ENCODE results near the gene RDH5. TPM values are rescaled to one million over a fixed set of nuclear protein-coding genes. Genes with fewer than 3 reads are reported as not detected.

Gene RDH5
- total and polyA plus RNA-seq, 2 donors: 1.8 to 7.6 TPM

GRCh38 chr12:55723516-55724225, 3.5 kb downstream of the RDH5 start:
- DNase-seq (ENCODE audit: low read depth in 6 of 9, low spot score in 9 of 9): no peak
- Histone ChIP-seq H3K4me3 (ENCODE audit: low read length in 2 of 2) (no peak overlapping the region), H3K9me3 (ENCODE audit: control insufficient read depth in 2 of 2, insufficient read depth in 1 of 2, low read length in 1 of 2) (peaks cover 0 to 6% of the 10 kb centered on the region in 2 donors), H3K4me1 (ENCODE audit: control insufficient read depth in 2 of 2, insufficient read depth in 2 of 2, low read length in 2 of 2) (peaks cover 4 to 37% of the 10 kb centered on the region in 2 donors), H3K27ac (ENCODE audit: low read depth in 1 of 2, low read length in 1 of 2) (no peak overlapping the region), H3K27me3 (ENCODE audit: control insufficient read depth in 2 of 2, insufficient read depth in 1 of 2, low read length in 1 of 2) (peaks cover 0 to 11% of the 10 kb centered on the region in 2 donors), H3K36me3 (ENCODE audit: control insufficient read depth in 2 of 2, insufficient read depth in 2 of 2, low read length in 1 of 2) (peaks cover 33 to 38% of the 10 kb centered on the region in 2 donors)
- WGBS: 95% methylated on average over 10 of the region's 10 CpGs

GRCh38 chr12:55724226-55724939, 4.2 kb downstream of the RDH5 start:
- H3K36me3 ChIP-seq (ENCODE audit: control insufficient read depth in 2 of 2, insufficient read depth in 2 of 2, low read length in 1 of 2): peaks cover 27 to 32% of the 10 kb centered on the region in 2 donors
- no peak overlapping the region for H3K27ac ChIP-seq (ENCODE audit: low read depth in 1 of 2, low read length in 1 of 2)
- H3K4me1 ChIP-seq (ENCODE audit: control insufficient read depth in 2 of 2, insufficient read depth in 2 of 2, low read length in 2 of 2): peaks cover 4 to 39% of the 10 kb centered on the region in 2 donors
- H3K4me3 ChIP-seq (ENCODE audit: low read length in 2 of 2): no peak overlapping the region
- WGBS: 70% methylated on average over 11 of the region's 11 CpGs
- H3K9me3 ChIP-seq (ENCODE audit: control insufficient read depth in 2 of 2, insufficient read depth in 1 of 2, low read length in 1 of 2): peaks cover 0 to 6% of the 10 kb centered on the region in 2 donors
- peak in 2 of 9 donors; percentile 60 to 72 for DNase-seq (ENCODE audit: low read depth in 6 of 9, low spot score in 9 of 9)
- H3K27me3 ChIP-seq (ENCODE audit: control insufficient read depth in 2 of 2, insufficient read depth in 1 of 2, low read length in 1 of 2): peaks cover 0 to 12% of the 10 kb centered on the region in 2 donors

GRCh38 chr12:55724940-55725309, 4.7 kb downstream of the RDH5 start:
- no peak overlapping the region for H3K27ac ChIP-seq (ENCODE audit: low read depth in 1 of 2, low read length in 1 of 2)
- H3K4me1 ChIP-seq (ENCODE audit: control insufficient read depth in 2 of 2, insufficient read depth in 2 of 2, low read length in 2 of 2): peaks cover 4 to 39% of the 10 kb centered on the region in 2 donors
- 92% methylated on average over 3 of the region's 3 CpGs for WGBS
- no peak overlapping the region for H3K4me3 ChIP-seq (ENCODE audit: low read length in 2 of 2)
- H3K36me3 ChIP-seq (ENCODE audit: control insufficient read depth in 2 of 2, insufficient read depth in 2 of 2, low read length in 1 of 2): peaks cover 26 to 27% of the 10 kb centered on the region in 2 donors
- no peak for DNase-seq (ENCODE audit: low read depth in 6 of 9, low spot score in 9 of 9)
- peaks cover 0 to 6% of the 10 kb centered on the region in 2 donors for H3K9me3 ChIP-seq (ENCODE audit: control insufficient read depth in 2 of 2, insufficient read depth in 1 of 2, low read length in 1 of 2)
- peaks cover 0 to 12% of the 10 kb centered on the region in 2 donors for H3K27me3 ChIP-seq (ENCODE audit: control insufficient read depth in 2 of 2, insufficient read depth in 1 of 2, low read length in 1 of 2)

- H3K4me1 ChIP-seq (ENCODE audit: control insufficient read depth in 2 of 2, insufficient read depth in 2 of 2, low read length in 2 of 2): peaks cover 4 to 44% of the 10 kb centered on the region in 2 donors
- no peak overlapping the region for H3K27ac ChIP-seq (ENCODE audit: low read depth in 1 of 2, low read length in 1 of 2)
- peaks cover 0 to 6% of the 10 kb centered on the region in 2 donors for H3K9me3 ChIP-seq (ENCODE audit: control insufficient read depth in 2 of 2, insufficient read depth in 1 of 2, low read length in 1 of 2)
- no peak overlapping the region for H3K4me3 ChIP-seq (ENCODE audit: low read length in 2 of 2)
- no peak for DNase-seq (ENCODE audit: low read depth in 6 of 9, low spot score in 9 of 9)
- peaks cover 0 to 12% of the 10 kb centered on the region in 2 donors for H3K27me3 ChIP-seq (ENCODE audit: control insufficient read depth in 2 of 2, insufficient read depth in 1 of 2, low read length in 1 of 2)
- peaks cover 21% of the 10 kb centered on the region in 2 donors for H3K36me3 ChIP-seq (ENCODE audit: control insufficient read depth in 2 of 2, insufficient read depth in 2 of 2, low read length in 1 of 2)
- WGBS: 90% methylated on average over 3 of the region's 3 CpGs
These were observed 5.4 kb downstream of the RDH5 start for GRCh38 chr12:55725556-55725955.

- peaks cover 0 to 6% of the 10 kb centered on the region in 2 donors for H3K9me3 ChIP-seq (ENCODE audit: control insufficient read depth in 2 of 2, insufficient read depth in 1 of 2, low read length in 1 of 2)
- H3K36me3 ChIP-seq (ENCODE audit: control insufficient read depth in 2 of 2, insufficient read depth in 2 of 2, low read length in 1 of 2): peaks cover 10 to 20% of the 10 kb centered on the region in 2 donors
- no peak for DNase-seq (ENCODE audit: low read depth in 6 of 9, low spot score in 9 of 9)
- peaks cover 7 to 50% of the 10 kb centered on the region in 2 donors for H3K4me1 ChIP-seq (ENCODE audit: control insufficient read depth in 2 of 2, insufficient read depth in 2 of 2, low read length in 2 of 2)
- WGBS: 85% methylated on average over 10 of the region's 10 CpGs
- no peak overlapping the region for H3K4me3 ChIP-seq (ENCODE audit: low read length in 2 of 2)
- no peak overlapping the region for H3K27ac ChIP-seq (ENCODE audit: low read depth in 1 of 2, low read length in 1 of 2)
- peaks cover 0 to 12% of the 10 kb centered on the region in 2 donors for H3K27me3 ChIP-seq (ENCODE audit: control insufficient read depth in 2 of 2, insufficient read depth in 1 of 2, low read length in 1 of 2)
These were observed 6.8 kb downstream of the RDH5 start for GRCh38 chr12:55726971-55727370.

GRCh38 chr12:55727643-55728185, 7.5 kb downstream of the RDH5 start:
- Histone ChIP-seq H3K27ac (ENCODE audit: low read depth in 1 of 2, low read length in 1 of 2) (peak overlapping the region; percentile 83 to 91), H3K4me1 (ENCODE audit: control insufficient read depth in 2 of 2, insufficient read depth in 2 of 2, low read length in 2 of 2) (peaks cover 7 to 50% of the 10 kb centered on the region in 2 donors), H3K36me3 (ENCODE audit: control insufficient read depth in 2 of 2, insufficient read depth in 2 of 2, low read length in 1 of 2) (peaks cover 10 to 20% of the 10 kb centered on the region in 2 donors), H3K27me3 (ENCODE audit: control insufficient read depth in 2 of 2, insufficient read depth in 1 of 2, low read length in 1 of 2) (peaks cover 0 to 12% of the 10 kb centered on the region in 2 donors), H3K4me3 (ENCODE audit: low read length in 2 of 2) (peak overlapping the region; percentile 67 to 73), H3K9me3 (ENCODE audit: control insufficient read depth in 2 of 2, insufficient read depth in 1 of 2, low read length in 1 of 2) (peaks cover 0 to 6% of the 10 kb centered on the region in 2 donors)
- 71% methylated on average over 9 of the region's 9 CpGs for WGBS
- DNase-seq (ENCODE audit: low read depth in 6 of 9, low spot score in 9 of 9): no peak

GRCh38 chr12:55728186-55728938, 8.2 kb downstream of the RDH5 start:
- H3K27ac ChIP-seq (ENCODE audit: low read depth in 1 of 2, low read length in 1 of 2): peak overlapping the region; percentile 83 to 91
- peak overlapping the region; percentile 67 to 73 for H3K4me3 ChIP-seq (ENCODE audit: low read length in 2 of 2)
- H3K36me3 ChIP-seq (ENCODE audit: control insufficient read depth in 2 of 2, insufficient read depth in 2 of 2, low read length in 1 of 2): peaks cover 10 to 20% of the 10 kb centered on the region in 2 donors
- H3K27me3 ChIP-seq (ENCODE audit: control insufficient read depth in 2 of 2, insufficient read depth in 1 of 2, low read length in 1 of 2): peaks cover 0 to 12% of the 10 kb centered on the region in 2 donors
- WGBS: 1% methylated on average over 61 of the region's 61 CpGs
- peaks cover 7 to 50% of the 10 kb centered on the region in 2 donors for H3K4me1 ChIP-seq (ENCODE audit: control insufficient read depth in 2 of 2, insufficient read depth in 2 of 2, low read length in 2 of 2)
- H3K9me3 ChIP-seq (ENCODE audit: control insufficient read depth in 2 of 2, insufficient read depth in 1 of 2, low read length in 1 of 2): peaks cover 0 to 6% of the 10 kb centered on the region in 2 donors
- DNase-seq (ENCODE audit: low read depth in 6 of 9, low spot score in 9 of 9): peak in 1 of 9 donors; percentile 31

GRCh38 chr12:55728939-55729818, 9.0 kb downstream of the RDH5 start, which contains the start of gene CD63:
TSS of gene CD63 (minus strand) at chr12:55729009. CDS start at chr12:55728341, 668 bp downstream.
- H3K36me3 ChIP-seq (ENCODE audit: control insufficient read depth in 2 of 2, insufficient read depth in 2 of 2, low read length in 1 of 2): peaks cover 4 to 13% of the 10 kb centered on the region in 2 donors
- H3K9me3 ChIP-seq (ENCODE audit: control insufficient read depth in 2 of 2, insufficient read depth in 1 of 2, low read length in 1 of 2): peaks cover 0 to 2% of the 10 kb centered on the region in 2 donors
- H3K4me1 ChIP-seq (ENCODE audit: control insufficient read depth in 2 of 2, insufficient read depth in 2 of 2, low read length in 2 of 2): peaks cover 7 to 49% of the 10 kb centered on the region in 2 donors
- peaks cover 0 to 12% of the 10 kb centered on the region in 2 donors for H3K27me3 ChIP-seq (ENCODE audit: control insufficient read depth in 2 of 2, insufficient read depth in 1 of 2, low read length in 1 of 2)
- H3K4me3 ChIP-seq (ENCODE audit: low read length in 2 of 2): peak within 1 kb of the TSS; percentile 67 to 73
- under 1% methylated on average over 61 of the region's 61 CpGs for WGBS
- peak within 1 kb of the TSS; percentile 91 to 93 for H3K27ac ChIP-seq (ENCODE audit: low read depth in 1 of 2, low read length in 1 of 2)
- peak in 3 of 9 donors; percentile 40 to 81 (median 56) for DNase-seq (ENCODE audit: low read depth in 6 of 9, low spot score in 9 of 9)
